NCI-H1417 (cell line): Measurements from ENCODE around the gene KRTAP4-2.
"Not testable (repeated sequence)": the region's sequence is repeated elsewhere in the genome, so short reads cannot be mapped to it uniquely, and the experiment has no call there.

Source experiments
- DNase-seq, 3 experiments: peaks; one replicate each; lab custom pipeline; 2025; lab: John Stamatoyannopoulos, UW

Gene KRTAP4-2

GRCh38 chr17:41163828-41164227 is 14.2 kb downstream of the KRTAP4-2 start:
- DNase-seq = no peak

- DNase-seq = no peak
Observed at GRCh38 chr17:41160648-41161047, 17.4 kb downstream of the KRTAP4-2 start, which contains the start of gene KRTAP4-4. KRTAP4-4 (minus strand) TSS chr17:41160748; CDS start chr17:41160691, 57 bp downstream.

GRCh38 chr17:41160190-41160589 is 17.8 kb downstream of the KRTAP4-2 start:
- DNase-seq = not testable (repeated sequence)

- DNase-seq = no peak
Observed at GRCh38 chr17:41153856-41154255, 24.2 kb downstream of the KRTAP4-2 start.

- no peak for DNase-seq
Observed at GRCh38 chr17:41151525-41151924, 26.5 kb downstream of the KRTAP4-2 start.

GRCh38 chr17:41150026-41150425 is 28.0 kb downstream of the KRTAP4-2 start:
- no peak for DNase-seq

- no peak for DNase-seq
Observed at GRCh38 chr17:41149652-41149985, 28.4 kb downstream of the KRTAP4-2 start, which contains the start of gene KRTAP4-5. KRTAP4-5 (minus strand) TSS chr17:41149825; CDS start chr17:41149767, 58 bp downstream.

DNA sequence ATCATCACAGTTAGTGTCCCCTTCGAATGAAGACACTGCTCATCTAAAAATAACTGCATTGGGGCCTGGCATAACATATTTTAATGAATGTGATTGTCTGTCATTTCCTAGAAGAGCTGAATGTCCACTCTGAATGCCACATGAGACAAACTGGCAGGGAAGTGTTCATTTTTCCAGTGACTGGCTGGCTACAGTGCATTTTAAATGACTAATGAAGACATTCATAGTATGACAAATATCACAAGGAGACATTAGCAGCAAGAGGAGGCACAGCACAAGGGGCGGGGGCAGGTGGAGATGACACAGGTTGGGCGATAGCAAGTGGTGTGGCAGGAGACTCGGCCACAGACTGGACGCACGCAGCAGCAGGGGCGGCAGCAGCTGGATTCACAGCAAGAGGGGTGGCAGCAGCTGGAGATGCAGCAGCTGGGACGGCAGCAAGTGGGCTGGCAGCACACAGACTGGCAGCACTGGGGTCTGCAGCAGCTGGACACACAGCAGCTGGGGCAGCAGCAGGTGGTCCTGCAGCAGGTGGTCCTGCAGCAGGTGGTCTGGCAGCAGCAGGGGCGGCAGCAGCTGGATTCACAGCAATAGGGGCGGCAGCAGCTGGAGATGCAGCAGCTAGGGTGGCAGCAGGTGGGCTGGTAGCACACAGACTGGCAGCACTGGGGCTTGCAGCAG is 28.9 kb downstream of the KRTAP4-2 start:
- DNase-seq = not testable (repeated sequence)

- DNase-seq = no peak
Observed at GRCh38 chr17:41147531-41148204, 30.4 kb downstream of the KRTAP4-2 start.

GRCh38 chr17:41145261-41145660 is 32.8 kb downstream of the KRTAP4-2 start:
- no peak for DNase-seq

GRCh38 chr17:41144846-41145245 is 33.2 kb downstream of the KRTAP4-2 start:
- DNase-seq = no peak

DNA sequence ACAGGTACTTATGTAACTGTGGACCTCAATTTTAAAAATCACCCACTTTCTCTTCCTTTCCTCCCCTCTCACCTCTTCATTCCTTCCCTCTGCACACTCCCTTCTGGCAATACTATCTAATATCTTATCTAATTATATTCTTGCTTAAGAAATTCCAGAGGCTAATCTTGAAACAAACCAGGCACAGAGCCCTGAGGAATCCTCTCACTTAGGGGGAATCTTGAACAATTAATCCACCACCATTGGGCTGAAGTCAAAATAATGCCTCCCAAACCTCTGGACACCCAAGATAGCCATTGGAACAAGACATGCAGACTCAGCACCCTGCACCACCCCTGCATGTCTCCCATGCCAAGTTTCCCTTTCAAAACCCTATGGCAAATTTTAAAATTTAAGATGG is 36.7 kb downstream of the KRTAP4-2 start:
- DNase-seq = no peak

GRCh38 chr17:41140360-41141131 is 37.5 kb downstream of the KRTAP4-2 start, which contains the start of gene KRTAP4-6:
KRTAP4-6 (minus strand) TSS chr17:41140544; CDS start chr17:41140487, 57 bp downstream.
- no peak for DNase-seq

GRCh38 chr17:41139865-41140264 is 38.2 kb downstream of the KRTAP4-2 start:
- DNase-seq = not testable (repeated sequence)

- no peak for DNase-seq
Observed at GRCh38 chr17:41133880-41134735, 43.9 kb downstream of the KRTAP4-2 start.

DNA sequence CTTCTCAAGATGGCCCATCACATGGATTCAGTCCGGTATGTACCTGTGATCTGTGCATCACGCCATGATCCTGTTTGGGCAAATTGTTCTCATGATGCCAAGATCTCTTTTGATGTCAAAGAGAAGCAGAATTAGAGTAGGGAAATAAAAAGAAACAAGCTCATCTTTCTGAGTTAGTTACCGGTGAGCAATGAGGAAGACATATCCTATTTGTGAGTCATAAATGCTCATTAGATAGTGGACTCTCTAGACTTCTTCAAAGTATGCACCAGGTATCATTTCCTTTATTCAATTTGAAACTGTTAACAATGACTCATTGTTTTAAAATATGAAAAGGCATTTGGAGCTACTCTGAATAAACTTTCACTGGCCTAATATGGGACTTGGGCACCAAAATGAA is 46.0 kb downstream of the KRTAP4-2 start:
- no peak for DNase-seq
